Neural cell (in vitro differentiated cells): ENCODE data around the gene TBL1XR1.
"Not testable (repeated sequence)": the region's sequence is repeated elsewhere in the genome, so short reads cannot be mapped to it uniquely, and the experiment has no call there.

ENCODE experiments used
- CTCF ChIP-seq: fragments of 450-650 bp; IDR thresholded peaks from 2 replicates; pipeline ENCODE4 v1.5.1; 2014; ENCODE audit warnings: antibody characterized with exemption, mild to moderate bottlenecking, moderate library complexity; ENCODE audit not compliant: poor library complexity, severe bottlenecking
- EZH2 ChIP-seq: fragments of 200-600, 300-800 bp; shearing (Covaris generic), sonication (generic); IDR thresholded peaks from 2 replicates; pipeline ENCODE4 v1.6.1; 2014; ENCODE audit warnings: antibody characterized with exemption, low read length, borderline replicate concordance, mild to moderate bottlenecking; ENCODE audit not compliant: insufficient read depth, poor library complexity, severe bottlenecking
- TAF1 ChIP-seq: IDR thresholded peaks from 2 replicates; pipeline ENCODE4 v1.6.1; 2012; ENCODE audit warnings: low read depth

- TF ChIP-seq CTCF, EZH2, TAF1: not testable (repeated sequence)
Measured at GRCh38 chr3:177184602-177185001, 12.7 kb downstream of the TBL1XR1 start.
